Islet precursor cell (in vitro differentiated cells): ENCODE data around the gene TSACC.
"Not testable (repeated sequence)": the region's sequence is repeated elsewhere in the genome, so short reads cannot be mapped to it uniquely, and the experiment has no call there.

ENCODE experiments used
- DNase-seq: peaks from one replicate; pipeline ENCODE4 v3.0.0-alpha.2; 2018

Gene TSACC

DNA sequence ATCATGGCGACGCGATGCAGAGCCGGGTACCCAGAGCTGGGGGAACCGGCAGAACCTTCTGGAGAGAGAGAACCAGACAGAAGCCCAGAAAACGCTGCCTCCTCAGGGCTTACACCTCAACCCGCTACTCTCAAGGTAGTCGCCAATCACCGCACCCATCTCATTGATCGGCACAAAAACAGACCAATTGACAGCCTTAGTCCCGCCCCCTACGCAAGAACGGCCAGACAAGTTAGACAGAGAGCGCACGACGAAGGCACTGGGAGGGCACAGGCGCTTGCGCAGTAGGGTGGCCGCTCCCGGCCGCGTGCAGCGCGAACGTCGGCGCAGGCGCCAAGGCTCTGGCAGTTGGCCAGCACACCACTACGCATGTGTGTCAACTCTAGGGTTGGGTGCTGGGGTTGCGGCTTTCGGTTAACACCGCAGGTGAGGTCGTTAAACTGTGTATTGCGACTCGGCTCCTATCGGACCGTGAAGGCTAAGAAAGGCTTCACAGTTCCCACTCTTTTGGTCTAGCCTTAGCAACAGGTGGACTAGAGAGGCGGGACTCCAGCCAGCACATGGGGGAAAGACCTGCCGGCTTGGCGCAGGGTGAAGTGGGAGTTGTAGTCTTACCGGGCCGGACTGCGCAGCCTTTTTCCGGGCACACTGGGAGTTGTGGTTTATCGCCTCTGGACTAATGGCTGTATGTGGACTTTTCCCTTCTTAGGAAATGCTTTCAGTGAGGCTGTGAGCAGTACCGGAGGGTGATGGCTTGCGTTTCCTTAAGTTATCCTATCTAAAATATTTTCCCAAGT, at the start of gene TSACC, which contains the start of gene CCT3:
TSACC (plus strand) TSS at position 347 of the 797 bp plus-strand sequence. CDS start 1,232 bp downstream, outside the sequence.
CCT3 (minus strand) TSS at position 113 of the 797 bp plus-strand sequence; CDS start at position 5, 108 bp downstream.
- DNase-seq = peak; percentile 100

DNA sequence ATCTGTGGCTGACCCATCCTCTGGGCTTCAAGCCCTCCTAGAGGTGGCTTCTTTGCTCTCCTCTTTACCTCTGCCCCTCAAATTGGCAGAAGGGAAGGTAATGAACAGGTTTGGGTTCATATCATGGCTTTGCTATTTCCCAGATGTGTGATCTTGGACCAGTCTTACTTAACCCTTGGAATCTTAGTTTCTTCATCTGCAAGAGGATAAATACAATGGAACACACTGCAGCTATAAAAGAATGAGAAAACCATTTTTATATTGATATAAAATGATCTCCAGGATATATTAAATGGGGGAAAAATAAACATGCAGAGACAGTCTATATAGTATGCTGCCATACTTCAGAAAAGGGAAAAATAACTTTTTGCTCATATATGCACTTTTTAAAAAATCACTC, 48.5 kb upstream of the TSACC start:
- no peak for DNase-seq

DNA sequence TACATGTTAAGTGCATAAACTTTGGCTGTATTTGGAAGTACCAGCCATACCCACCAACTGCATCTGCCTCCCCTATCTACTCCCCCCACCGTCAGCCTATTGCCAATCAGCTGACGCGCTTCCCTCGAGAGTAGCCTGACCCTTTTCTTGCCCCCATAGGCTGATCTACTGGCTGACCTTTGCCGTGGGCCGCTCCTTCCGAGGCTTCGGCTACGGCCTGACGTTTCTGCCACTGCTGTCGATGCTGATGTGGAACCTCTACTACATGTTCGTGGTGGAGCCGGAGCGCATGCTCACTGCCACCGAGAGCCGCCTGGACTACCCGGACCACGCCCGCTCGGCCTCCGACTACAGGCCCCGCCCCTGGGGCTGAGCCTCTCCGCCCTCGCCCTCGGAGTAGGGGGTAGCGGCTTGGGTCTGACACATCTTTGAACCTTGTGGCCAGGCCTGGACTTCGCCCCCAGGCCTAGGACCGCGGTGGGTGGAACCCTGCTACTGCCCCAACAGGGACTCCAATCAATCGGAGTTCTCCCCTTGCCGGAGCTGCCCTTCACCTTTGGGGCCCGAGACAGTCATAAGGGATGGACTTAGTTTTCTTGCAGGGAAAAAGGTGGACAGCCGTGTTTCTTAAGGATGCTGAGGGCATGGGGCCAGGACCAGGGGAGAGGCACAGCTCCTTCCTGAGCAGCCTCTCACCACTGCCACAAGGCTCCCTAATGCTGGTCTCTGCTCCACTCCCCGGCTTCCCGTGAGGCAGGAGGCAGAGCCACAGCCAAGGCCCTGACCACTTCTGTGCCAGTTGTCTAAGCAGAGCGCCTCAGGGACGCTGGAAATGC, 46.9 kb upstream of the TSACC start:
- DNase-seq = peak; percentile 99

DNA sequence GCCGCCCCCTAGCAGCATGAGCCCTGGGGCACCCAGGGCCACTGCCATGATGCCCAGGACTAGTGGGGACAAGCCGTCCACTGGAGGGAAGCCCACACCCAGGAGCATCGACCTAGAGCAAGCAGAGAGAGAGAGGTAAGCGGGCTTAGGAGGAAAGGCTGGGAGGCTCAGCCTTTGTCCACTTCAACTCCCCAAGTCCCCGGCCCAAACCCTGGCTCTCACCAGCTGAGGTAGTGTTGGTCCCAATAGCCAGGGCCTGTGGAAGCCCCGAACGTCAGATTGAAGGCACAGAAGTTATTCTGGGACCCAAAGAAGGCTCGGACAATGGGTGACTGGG, 45.3 kb upstream of the TSACC start:
- no peak for DNase-seq

DNA sequence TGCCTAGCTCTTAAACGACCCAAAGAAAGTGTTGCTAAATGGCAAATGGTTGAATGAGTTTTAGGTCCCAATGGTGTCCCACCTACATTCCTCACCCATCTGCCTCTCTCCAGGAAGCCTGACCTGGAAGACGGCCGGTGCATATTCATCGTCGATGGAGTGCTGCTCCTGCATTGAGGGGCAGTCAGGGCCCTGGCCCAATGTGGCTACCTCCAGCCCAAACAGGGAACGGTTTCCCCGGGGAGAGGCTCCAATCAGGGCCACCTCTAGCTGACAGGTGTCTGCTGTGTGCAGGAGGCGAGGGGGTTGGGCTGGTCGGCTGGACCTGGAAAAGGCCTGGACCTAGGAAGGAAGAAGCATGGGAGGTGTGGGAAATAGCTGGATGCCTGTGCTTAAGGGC, 44.4 kb upstream of the TSACC start:
- no peak for DNase-seq

DNA sequence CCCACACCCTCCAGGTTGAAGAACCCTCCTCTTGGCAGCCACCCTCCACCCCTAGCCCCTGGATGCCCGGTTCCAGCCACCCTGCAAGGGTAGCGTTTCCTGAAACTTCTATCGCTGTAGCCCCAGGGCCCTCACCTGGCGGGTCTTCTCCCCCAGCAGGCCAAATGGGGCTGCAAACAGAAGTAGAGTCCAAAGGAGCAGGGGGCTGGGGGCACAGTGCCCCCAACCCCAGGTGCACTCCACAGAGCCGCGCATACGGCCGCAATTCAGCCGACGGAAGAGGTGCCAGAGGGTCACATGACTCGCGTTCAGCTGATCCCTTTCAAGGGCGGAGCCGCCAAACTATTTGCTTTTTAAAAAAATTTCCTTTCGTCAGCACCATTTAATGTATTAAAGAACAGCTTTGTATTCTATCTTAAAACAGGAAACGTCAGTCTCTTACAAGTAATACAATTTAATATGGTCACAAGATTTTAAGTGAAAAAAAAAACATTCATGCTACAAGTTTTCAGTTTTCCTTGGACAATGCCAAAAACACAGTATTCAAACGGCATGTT, 42.9 kb upstream of the TSACC start, which contains the start of gene GLMP:
GLMP (minus strand) TSS at position 289 of the 557 bp plus-strand sequence; CDS start at position 255, 34 bp downstream.
- DNase-seq = peak; percentile 67

DNA sequence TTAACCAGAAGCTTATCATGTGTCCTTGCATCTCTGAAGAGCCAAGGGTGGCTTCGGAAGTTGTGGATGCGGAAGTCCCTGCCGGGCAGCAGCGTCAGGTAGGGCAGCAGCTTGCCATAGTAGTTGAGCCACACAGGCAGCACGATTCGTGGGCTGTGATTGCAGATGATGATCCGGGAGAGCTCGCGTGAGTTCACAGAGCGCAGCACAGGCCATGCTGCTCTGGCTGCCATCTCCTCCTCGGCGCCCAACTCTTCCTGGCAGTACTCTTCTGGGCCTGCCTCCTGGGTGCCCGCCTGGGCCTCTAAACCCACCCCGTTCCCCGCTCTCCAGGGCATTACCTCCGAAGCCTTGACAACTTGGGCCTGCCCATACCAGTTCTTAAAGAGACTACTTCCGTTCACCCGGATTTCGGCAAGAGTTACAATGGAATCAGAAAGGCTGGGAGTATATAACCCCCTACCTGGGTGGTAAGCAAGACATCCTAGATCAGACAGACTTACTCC, 39.4 kb upstream of the TSACC start, which contains the start of gene VHLL:
VHLL (minus strand) TSS at position 456 of the 506 bp plus-strand sequence; CDS start at position 338, 118 bp downstream.
- no peak for DNase-seq

DNA sequence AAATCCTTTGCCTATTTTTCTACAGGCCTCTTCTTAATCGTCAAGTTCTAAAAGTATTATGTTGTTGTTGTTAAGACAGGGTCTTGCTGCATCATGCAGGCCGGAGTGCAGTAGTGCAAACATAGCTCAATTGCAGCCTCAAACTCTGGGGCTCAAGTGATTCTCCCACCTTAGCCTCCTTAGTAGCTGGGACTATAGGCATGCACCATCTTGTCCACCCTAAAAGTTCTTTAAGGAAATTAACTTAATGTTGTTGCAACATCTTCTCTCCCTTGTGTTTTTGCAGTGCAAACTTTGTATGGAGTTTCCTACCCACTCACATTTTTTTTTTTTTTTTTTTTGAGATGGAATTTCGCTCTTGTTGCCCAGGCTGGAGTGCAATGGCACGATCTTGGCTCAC, 35.1 kb upstream of the TSACC start:
- no peak for DNase-seq

DNA sequence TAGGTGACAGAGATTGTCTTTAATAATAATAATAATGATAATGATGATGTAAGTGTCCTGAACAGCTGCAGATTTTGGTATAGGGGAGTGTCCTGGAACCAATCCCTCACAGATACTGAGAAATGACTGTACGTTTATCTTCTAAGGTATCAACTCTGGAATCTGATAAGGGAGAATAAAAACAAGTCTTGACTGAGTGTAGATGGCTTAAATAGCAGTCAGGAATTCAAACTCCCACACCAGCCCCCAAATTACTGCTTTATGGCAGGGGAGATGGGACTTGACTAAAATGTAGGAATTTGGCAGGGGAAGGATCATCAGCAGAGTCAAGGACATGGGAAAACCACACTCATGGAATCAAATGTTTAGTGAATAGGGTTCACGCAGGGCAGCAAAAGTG, 33.1 kb upstream of the TSACC start:
- DNase-seq = no peak

DNA sequence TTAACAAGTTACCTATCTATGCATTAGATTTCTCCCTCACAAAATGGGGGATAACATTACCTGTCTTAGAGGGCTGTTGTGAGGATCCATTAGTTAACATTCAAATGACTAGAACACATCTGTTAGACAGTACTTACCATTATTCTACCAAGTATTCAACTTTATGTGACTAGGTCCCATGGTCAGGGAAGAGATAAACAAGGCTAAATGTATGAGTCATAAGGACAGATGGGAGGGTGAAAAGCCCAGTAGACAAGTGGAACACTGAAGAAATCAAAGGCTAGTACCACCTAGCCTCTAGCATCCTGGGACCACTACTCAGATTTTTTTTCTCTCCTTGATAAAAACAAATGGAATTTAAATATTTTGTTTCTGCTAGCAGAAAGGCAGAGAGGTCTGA, 30.2 kb upstream of the TSACC start:
- DNase-seq = no peak

DNA sequence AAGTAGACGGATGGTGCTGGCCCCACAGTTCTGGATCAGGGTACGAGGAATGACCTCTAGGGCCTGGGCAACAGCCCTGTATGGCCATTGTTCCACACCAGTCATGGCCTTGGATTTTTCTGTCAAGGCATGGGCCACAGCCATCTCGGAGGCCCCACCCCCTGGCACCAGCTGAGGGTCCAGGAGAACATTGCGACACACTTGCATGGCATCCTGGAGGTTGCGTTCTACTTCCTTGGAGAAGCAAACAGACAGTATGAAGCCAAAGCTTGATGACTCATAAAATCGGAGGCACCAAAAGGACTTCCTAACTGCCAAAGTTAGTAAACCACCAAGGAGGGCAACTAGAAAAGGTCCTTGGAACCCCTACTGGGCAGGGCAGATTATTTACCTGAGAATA, 27.4 kb upstream of the TSACC start:
- DNase-seq = no peak

DNA sequence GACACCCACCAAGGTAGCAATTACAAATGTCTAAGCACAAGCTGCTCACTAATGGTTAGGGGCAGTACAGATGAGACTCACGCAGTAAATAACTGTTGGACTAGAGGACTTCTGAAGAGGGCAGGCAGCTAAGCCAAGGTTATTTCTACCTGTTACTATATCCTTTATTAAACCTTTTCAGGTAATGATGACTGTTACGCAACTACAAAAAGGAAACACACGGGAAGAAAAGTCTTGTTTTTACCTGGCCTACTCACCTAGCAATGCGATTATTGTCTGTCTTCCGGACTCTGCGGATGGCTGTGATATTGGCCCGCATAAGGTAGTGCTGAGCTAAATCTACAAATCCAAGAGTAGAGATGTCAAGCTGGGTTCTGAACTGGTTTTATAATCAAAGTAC, 21.4 kb upstream of the TSACC start:
- DNase-seq = no peak

DNA sequence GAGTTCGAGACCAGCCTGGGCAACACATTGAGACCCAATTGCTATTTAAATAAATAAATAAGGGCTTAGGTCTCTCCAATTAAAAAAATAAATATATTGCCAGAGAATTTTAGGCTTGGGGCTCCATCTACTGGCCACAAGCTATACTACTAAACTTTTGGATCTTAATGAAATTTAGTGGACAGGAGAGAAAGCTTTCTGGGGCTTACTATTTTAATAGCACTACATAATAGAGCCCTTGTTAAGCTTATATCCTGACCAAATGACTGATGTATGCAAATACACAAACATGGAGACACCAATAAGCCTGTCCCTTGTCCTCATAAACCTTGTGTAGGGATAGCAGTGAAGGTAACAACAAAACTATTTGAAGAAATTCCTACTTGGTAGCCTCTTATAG, 18.7 kb upstream of the TSACC start:
- DNase-seq = no peak

DNA sequence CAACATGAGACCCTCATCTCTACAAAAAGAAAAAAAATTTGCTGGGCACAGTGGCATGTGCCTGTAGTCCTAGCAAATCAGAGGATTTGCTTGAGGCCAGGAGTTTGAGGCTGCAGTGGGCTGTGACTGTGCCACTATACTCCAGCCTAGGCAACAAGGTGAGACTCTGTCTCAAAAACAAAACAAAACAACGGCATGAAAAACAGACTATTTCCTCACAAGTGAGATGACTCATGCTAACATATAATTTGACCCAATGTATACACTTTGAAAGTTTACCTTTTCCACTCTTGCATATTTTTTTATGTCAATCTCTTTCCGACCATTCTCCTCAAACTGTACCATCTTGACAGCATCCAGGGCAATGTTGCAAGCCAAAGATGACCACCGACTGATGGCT, 17.8 kb upstream of the TSACC start:
- DNase-seq = no peak

DNA sequence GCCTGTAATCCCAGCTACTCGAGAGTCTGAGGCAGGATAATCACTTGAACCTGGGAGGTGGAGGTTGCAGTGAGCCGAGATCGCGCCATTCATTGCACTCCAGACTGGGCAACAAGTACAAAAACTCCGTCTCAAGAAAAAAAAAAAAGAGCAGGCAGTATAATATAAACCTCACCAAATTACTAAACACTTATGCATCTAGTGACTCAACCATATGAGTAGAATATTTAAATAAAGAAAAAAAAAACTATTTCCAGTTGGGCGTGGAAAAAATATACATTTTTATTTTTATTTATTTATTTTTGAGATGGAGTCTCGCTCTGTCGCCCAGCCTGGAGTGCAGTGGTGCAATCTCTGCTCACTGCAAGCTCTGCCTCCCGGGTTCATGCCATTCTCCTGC, 15.1 kb upstream of the TSACC start:
- not testable (repeated sequence) for DNase-seq

DNA sequence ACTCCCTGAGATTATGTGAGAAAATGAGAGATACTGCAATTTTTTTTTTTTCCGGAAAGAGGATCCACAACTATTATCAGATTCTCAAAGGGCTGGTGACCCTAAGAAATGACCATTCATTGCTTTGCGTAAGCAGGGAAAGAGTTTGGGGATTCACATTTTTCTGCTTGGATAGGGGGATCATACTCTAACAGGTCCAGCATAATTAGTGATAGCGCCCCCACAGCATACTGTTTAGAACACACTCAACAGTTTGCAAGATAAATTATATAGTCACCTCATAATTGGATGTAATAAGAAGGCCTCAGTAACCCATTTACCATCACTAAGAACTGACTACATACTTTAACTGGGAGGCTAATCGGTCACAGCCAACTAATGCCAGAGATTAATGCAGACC, 2.1 kb upstream of the TSACC start:
- DNase-seq = no peak

DNA sequence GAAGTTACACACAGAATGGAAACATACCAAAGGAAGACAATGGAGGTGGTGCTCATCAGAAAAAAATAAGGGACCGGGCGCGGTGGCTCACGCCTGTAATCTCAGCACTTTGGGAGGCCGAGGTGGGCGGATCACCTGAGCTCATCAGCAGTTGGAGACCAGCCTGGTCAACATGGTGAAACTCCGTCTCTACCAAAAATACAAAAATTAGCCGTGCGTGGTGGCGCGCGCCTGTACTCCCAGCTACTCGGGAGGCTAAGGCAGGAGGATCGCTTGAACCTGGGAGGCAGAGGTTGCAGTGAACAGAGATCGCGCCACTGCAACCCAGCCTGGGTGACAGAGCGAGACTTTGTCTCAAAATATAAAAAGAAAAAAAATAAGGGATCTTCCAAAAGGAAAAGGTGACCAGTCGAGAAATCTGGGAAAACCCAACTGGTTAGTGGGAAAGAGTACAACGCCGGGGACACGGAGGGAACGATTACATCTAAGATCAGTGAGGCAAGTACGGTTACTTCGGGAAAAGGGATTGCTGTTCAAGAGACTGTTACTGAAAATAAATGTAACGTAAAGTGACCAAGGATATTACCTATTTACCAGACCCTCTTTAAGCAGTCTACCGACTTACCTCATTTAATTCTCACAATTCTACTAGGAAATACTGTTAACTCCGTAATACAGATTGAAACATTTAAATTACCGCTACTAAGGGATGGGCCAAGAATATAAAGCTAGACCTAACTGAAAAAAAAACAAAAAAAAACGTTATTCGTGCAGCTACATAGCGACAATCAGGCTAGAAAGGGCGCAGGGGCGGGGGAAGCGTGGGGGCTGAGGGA, 1.1 kb upstream of the TSACC start:
- DNase-seq = no peak

DNA sequence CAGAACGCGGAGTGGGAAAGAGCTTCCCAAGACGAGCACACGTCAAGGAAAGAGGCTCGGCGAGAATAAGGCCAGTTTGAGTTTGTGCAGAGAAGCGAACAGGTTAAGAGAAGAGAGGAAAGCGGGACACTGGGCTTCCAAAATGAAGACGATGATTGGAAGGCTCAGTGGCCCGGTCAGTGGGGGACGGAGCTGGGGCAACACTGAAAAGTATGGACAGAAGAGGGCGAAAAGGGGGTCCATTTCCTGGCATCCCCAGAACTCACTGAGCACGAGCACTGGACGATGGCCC, 492 bp upstream of the TSACC start:
- no peak for DNase-seq

DNA sequence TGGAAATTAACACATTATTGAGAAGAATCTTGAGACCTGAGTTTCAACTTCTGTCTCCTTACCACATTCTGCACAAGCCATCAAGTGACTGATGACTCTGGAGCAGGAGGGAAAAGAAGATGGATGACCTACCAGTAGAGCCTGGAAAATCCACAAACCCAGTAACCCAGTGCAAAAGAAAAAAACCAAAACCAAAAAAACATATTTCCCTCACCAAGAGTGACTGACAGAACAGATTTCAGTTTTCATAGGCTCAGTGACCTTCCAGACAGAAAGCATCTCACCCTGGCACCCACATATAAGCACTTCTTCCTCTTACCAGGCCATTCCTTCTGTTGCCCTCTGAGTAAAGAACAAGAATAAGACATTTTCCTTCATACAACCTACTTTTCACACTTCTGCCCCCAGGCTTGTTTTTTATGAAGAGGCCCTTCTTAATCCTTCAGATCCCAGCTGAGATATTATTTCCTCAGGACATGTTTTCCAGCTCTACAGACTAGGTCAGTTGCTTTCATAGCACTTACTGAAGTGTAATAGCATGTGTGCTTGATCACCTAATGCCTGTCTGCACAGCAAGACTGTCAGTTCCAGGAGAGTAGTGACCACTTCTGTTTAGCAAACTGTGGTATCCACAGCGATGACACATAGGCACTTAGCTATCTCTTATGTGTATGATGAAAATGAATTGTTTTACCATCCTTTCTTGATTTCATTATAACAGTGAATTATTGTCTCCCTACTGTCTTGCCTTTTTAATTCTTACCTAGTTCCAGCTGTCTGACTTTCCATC, 4.0 kb downstream of the TSACC start:
- no peak for DNase-seq

DNA sequence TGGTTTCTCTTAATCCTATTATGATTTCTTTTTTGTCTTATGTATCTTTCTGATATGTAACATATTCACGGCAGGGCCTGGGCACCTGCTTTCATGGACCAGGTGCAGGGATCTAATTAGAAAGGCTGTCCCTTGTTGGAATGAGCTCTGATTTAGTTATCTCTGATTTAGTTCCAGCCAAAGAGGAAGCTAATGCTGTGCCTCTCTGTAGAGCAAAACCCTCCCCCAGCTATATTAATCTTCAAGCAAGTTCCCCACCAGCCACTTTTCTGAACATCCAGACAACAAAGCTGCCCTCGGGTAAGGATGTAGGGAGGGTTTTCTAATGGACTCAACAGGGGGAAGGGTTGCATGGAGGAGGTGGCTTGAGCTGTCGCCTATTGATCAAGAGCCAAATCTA, 6.1 kb downstream of the TSACC start:
- DNase-seq = no peak

DNA sequence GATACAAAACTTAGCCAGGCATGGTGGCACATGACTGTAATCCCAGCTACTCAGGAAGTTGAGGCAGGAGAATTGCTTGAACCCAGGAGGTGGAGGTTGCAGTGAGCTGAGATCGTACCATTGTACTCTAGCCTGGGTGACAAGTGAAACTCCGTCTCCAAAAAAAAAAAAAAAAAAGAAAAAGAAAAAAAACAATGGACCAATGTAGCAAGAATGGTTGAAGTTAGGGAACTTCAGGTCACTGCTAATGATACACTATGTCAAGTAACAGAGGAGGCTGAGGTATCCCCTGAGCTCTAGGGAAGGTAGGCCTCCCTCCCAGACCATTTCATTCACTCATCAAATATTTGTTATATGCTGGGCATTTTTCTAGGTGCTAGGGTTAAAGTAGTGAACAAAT, 7.7 kb downstream of the TSACC start:
- DNase-seq = not testable (repeated sequence)

DNA sequence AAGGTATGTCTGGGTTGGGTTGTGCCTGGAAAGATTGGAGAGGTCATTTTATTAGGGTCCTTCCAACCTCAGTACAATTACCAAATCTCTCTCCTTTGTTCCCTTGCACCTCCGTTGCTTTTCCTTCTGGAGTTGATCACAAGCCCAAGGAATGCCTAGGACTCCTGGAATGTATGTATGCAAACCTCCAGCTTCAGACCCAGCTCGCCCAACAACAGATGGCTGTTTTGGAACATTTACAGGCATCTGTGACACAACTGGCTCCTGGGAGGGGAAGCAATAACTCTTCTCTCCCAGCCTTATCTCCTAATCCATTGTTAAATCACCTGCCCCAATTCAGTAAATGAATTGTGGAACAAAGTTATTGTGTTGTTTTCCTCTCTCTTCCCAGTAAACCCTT, 8.3 kb downstream of the TSACC start:
- DNase-seq = peak; percentile 88
